ENCODE data around the gene NLRP8. TPM values are rescaled to one million over a fixed set of nuclear protein-coding genes. Genes with fewer than 3 reads are reported as not detected.

The NLRP8 gene
- total and polyA plus RNA-seq, 9 of the 15 experiments (the other 6 are each of a cell fraction or from before 2014, with no cell fraction given) = not detected

- TF ChIP-seq E2F8 (IDR thresholded peaks at IDR 0.05; ENCODE audit: low read depth, partially characterized antibody) = no peak
- TF ChIP-seq KDM2B (CRISPR knock-in tag; IDR thresholded peaks at IDR 0.05) = no peak
- TF ChIP-seq PRDM10 (IDR thresholded peaks at IDR 0.05; ENCODE audit: partially characterized antibody) = no peak
Measured at GRCh38 chr19:55939206-55939605, 8.4 kb upstream of the NLRP8 start (continued).

- WGBS (ENCODE audit: insufficient coverage, low coverage, missing lambda C conversion rate) = under 1% methylated on average over 11 of the region's 11 CpGs
- no peaks in the 10 kb centered on the region for H3K79me2 ChIP-seq (ENCODE audit: control insufficient read depth, insufficient read depth, low read length)
- no peak overlapping the region for H3K9ac ChIP-seq (ENCODE audit: insufficient read depth in 1 of 2, low read depth in 2 of 2, low read length in 2 of 2)
- no peaks in the 10 kb centered on the region for H3K9me3 ChIP-seq (replicated peaks; ENCODE audit: control insufficient read depth, insufficient read depth, low read depth, low read length)
- BruUV-seq (replicated peaks) = no TSS peak
- H2AFZ ChIP-seq (ENCODE audit: low read depth, low read length) = no peak overlapping the region
- ChIA-PET CTCF (ENCODE audit: low intra/inter-chr PET ratio) (no interaction called here), POLR2A (interaction anchor here (0.8 kb wide), 1 partner anchor 1774 kb away, joined by 3 read pairs; no protein-coding TSS in a partner anchor)
- H3K27me3 ChIP-seq (ENCODE audit: control insufficient read depth in 2 of 2, insufficient read depth in 2 of 2, low read length in 2 of 2) = peaks cover 3 to 25% of the 10 kb centered on the region in 2 experiments; a peak in 3 of 5 replicates
- H3K4me1 ChIP-seq (replicated peaks in 1 of 2; ENCODE audit: control insufficient read depth in 2 of 2, insufficient read depth in 2 of 2, low read length in 2 of 2) = no peaks in the 10 kb centered on the region
- H3K4me2 ChIP-seq (ENCODE audit: insufficient read depth, low read length) = no peak overlapping the region
- FAIRE-seq = no peak
- H4K20me1 ChIP-seq (replicated peaks; ENCODE audit: control insufficient read depth, insufficient read depth, low read length) = no peaks in the 10 kb centered on the region
- in situ Hi-C loops (cut with MboI) (no loop called here), intact Hi-C loops (cut with micrococcal nuclease) (no loop called here)
- H3K27ac ChIP-seq (ENCODE audit: extremely low read depth, low read depth, low read length) = no peak overlapping the region
- no peak overlapping the region for H3K4me3 ChIP-seq
- no peaks in the 10 kb centered on the region for H3K9me1 ChIP-seq (ENCODE audit: control insufficient read depth, insufficient read depth, low read length)
- no peak for ATAC-seq
- no peaks in the 10 kb centered on the region for H3K36me3 ChIP-seq (ENCODE audit: control insufficient read depth, insufficient read depth, low read length)
- no peak for DNase-seq (ENCODE audit: extremely low read depth in 1 of 4, low spot score in 3 of 4)
- TF ChIP-seq SMARCB1 (IDR thresholded peaks at IDR 0.05; ENCODE audit: insufficient read length, low read depth) (no peak), MEIS2 (IDR thresholded peaks at IDR 0.05; ENCODE audit: partially characterized antibody) (no peak), DEAF1 (CRISPR knock-in tag; IDR thresholded peaks at IDR 0.05) (no peak), RAD21 (CRISPR knock-in tag; conservative IDR thresholded peaks at IDR 0.05 in 1 of 2, IDR thresholded peaks at IDR 0.05 in 1 of 2) (no peak), ZNF696 (CRISPR knock-in tag; conservative IDR thresholded peaks at IDR 0.05) (no peak), ZBTB34 (CRISPR knock-in tag; IDR thresholded peaks at IDR 0.05) (no peak), HMG20B (CRISPR knock-in tag; IDR thresholded peaks at IDR 0.05) (no peak), RBM25 (IDR thresholded peaks at IDR 0.05; ENCODE audit: low read depth, low read length, severe bottlenecking) (no peak)
Measured at GRCh38 chr19:55940306-55940705, 7.3 kb upstream of the NLRP8 start.

All from K562 (cell line).